WTC11 (cell line): Measurements from ENCODE around the gene CD8A. TPM values are rescaled to one million over a fixed set of nuclear protein-coding genes. Genes with fewer than 3 reads are reported as not detected.

Experiments
- ATAC-seq: fragments of 200-7000 bp; cut with Tn5 transposase; 2 replicates; pipeline ENCODE4 v1.10.0; 2021; ENCODE audit warnings: mild to moderate bottlenecking, moderate library complexity
- CTCF ChIA-PET: fragments of 300-600 bp; sonication (Branson Sonifier 250); formaldehyde crosslinking; loops from one replicate; lab custom pipeline; 2021; ENCODE audit warnings: antibody characterized with exemption; lab: Charles Lee
- POLR2A ChIA-PET: fragments of 350-600 bp; sonication (Branson Sonifier 250); formaldehyde crosslinking; loops from one replicate; lab custom pipeline; 2021; ENCODE audit warnings: antibody characterized with exemption; lab: Charles Lee
- DNase-seq: peaks from one replicate; pipeline ENCODE4 v3.0.0; 2021; ENCODE audit warnings: low spot score
- H3K27ac Mint-ChIP-seq: 2 replicates; pipeline ENCODE4 v1.8.0; 2021; ENCODE audit warnings: mixed read lengths
- H3K27me3 Mint-ChIP-seq: 2 replicates; pipeline ENCODE4 v1.8.0; 2021; ENCODE audit warnings: low read depth, mild to moderate bottlenecking, moderate library complexity, mixed read lengths
- H3K36me3 Mint-ChIP-seq: 2 replicates; pipeline ENCODE4 v1.8.0; 2021; ENCODE audit warnings: mixed read lengths
- H3K4me1 Mint-ChIP-seq: 2 replicates; pipeline ENCODE4 v1.8.0; 2022; ENCODE audit warnings: mixed read lengths
- H3K4me3 Mint-ChIP-seq: 2 replicates; pipeline ENCODE4 v1.8.0; 2021; ENCODE audit warnings: mild to moderate bottlenecking, moderate library complexity, mixed read lengths
- H3K9me3 Mint-ChIP-seq: 2 replicates; pipeline ENCODE4 v1.8.0; 2021; ENCODE audit warnings: mixed read lengths
- ATF2 ChIP-seq: sonication (generic); formaldehyde crosslinking; IDR thresholded peaks from 2 replicates; pipeline ENCODE4 v1.8.1; 2022; ENCODE audit warnings: low read depth, missing genetic modification reagents, borderline replicate concordance
- CBFB ChIP-seq: sonication (generic); formaldehyde crosslinking; IDR thresholded peaks from 2 replicates; pipeline ENCODE4 v1.8.1; 2022; ENCODE audit warnings: mild to moderate bottlenecking, low read depth, missing genetic modification reagents
- E2F4 ChIP-seq: sonication (generic); formaldehyde crosslinking; IDR thresholded peaks from 2 replicates; pipeline ENCODE4 v1.8.1; 2022; ENCODE audit warnings: low read depth, mild to moderate bottlenecking, moderate library complexity, missing genetic modification reagents, borderline replicate concordance
- ELF4 ChIP-seq: sonication (generic); formaldehyde crosslinking; IDR thresholded peaks from 2 replicates; pipeline ENCODE4 v1.8.1; 2022; ENCODE audit warnings: low read depth, mild to moderate bottlenecking, moderate library complexity, missing genetic modification reagents
- EMX1 ChIP-seq: fragments of 250-450 bp; sonication (Bioruptor Pico); IDR thresholded peaks from 2 replicates; pipeline ENCODE4 v1.8.0; 2021; ENCODE audit warnings: mild to moderate bottlenecking
- ETV6 ChIP-seq: sonication (generic); formaldehyde crosslinking; IDR thresholded peaks from 2 replicates; pipeline ENCODE4 v1.8.1; 2022; ENCODE audit warnings: mild to moderate bottlenecking, missing genetic modification reagents
- FOXJ3 ChIP-seq: sonication (generic); formaldehyde crosslinking; IDR thresholded peaks from 2 replicates; pipeline ENCODE4 v1.9.0; 2021; ENCODE audit warnings: missing genetic modification reagents, mild to moderate bottlenecking, borderline replicate concordance
- IRF2 ChIP-seq: sonication (generic); formaldehyde crosslinking; IDR thresholded peaks from 2 replicates; pipeline ENCODE4 v1.8.0; 2022; ENCODE audit warnings: low read depth, missing genetic modification reagents, borderline replicate concordance
- MXD4 ChIP-seq: fragments of 250-450 bp; sonication (Bioruptor Pico); IDR thresholded peaks from 2 replicates; pipeline ENCODE4 v1.8.0; 2021; ENCODE audit warnings: mild to moderate bottlenecking, moderate library complexity, borderline replicate concordance
- NFE2L1 ChIP-seq: sonication (generic); formaldehyde crosslinking; IDR thresholded peaks from 2 replicates; pipeline ENCODE4 v1.8.1; 2023; ENCODE audit warnings: missing genetic modification reagents
- NR3C1 ChIP-seq: sonication (generic); formaldehyde crosslinking; conservative IDR thresholded peaks from 2 replicates; pipeline ENCODE4 v1.8.1; 2023; ENCODE audit warnings: low read depth, mild to moderate bottlenecking, missing genetic modification reagents
- SP1 ChIP-seq: sonication (generic); formaldehyde crosslinking; conservative IDR thresholded peaks from 2 replicates; pipeline ENCODE4 v1.8.1; 2022; ENCODE audit warnings: missing genetic modification reagents
- USF1 ChIP-seq: sonication (generic); formaldehyde crosslinking; IDR thresholded peaks from 2 replicates; pipeline ENCODE4 v1.8.0; 2022; ENCODE audit warnings: mild to moderate bottlenecking, missing genetic modification reagents
- ZMAT4 ChIP-seq: fragments of 250-450 bp; sonication (Bioruptor Pico); IDR thresholded peaks from 2 replicates; pipeline ENCODE4 v1.9.0; 2021; ENCODE audit warnings: mild to moderate bottlenecking
- ZNF232 ChIP-seq: sonication (generic); formaldehyde crosslinking; IDR thresholded peaks from 2 replicates; pipeline ENCODE4 v1.8.0; 2022; ENCODE audit warnings: mild to moderate bottlenecking, missing genetic modification reagents
- ZNF532 ChIP-seq: fragments of 250-450 bp; sonication (Bioruptor Pico); IDR thresholded peaks from 2 replicates; pipeline ENCODE4 v1.9.0; 2021; ENCODE audit warnings: mild to moderate bottlenecking, borderline replicate concordance
- total RNA-seq: library from RNA; stranded (reverse); gene quantifications from 3 replicates; pipeline ENCODE4 v1.2.3, GENCODE V29; 2021
- TF ChIP-seq, protein P1 (sequence below): sonication (generic); formaldehyde crosslinking; IDR thresholded peaks from 2 replicates; pipeline ENCODE4 v1.8.1; 2022; ENCODE audit warnings: missing genetic modification reagents, borderline replicate concordance
- TF ChIP-seq, protein P2 (sequence below): fragments of 200-600 bp; IDR thresholded peaks from 2 replicates; pipeline ENCODE4 v1.8.0; 2022; ENCODE audit warnings: antibody characterized with exemption

The CD8A gene
- total RNA-seq, 1 experiment from 2014 or later = 0.44 TPM

GRCh38 chr2:86764661-86765309 lies 25.9 kb downstream of the CD8A start:
- Mint-ChIP-seq H3K4me1 (peaks cover 5% of the 10 kb centered on the region), H3K9me3 (no peaks in the 10 kb centered on the region), H3K36me3 (peaks cover 29% of the 10 kb centered on the region), H3K4me3 (no peak overlapping the region), H3K27me3 (no peaks in the 10 kb centered on the region), H3K27ac (peak overlapping the region; percentile 77)
- TF ChIP-seq ZNF232 (CRISPR knock-in tag) (no peak), USF1 (CRISPR knock-in tag) (0 out of 2 replicates have a peak, but pooled peaks have one; percentile 26)
- TF ChIP-seq, protein P1, sequence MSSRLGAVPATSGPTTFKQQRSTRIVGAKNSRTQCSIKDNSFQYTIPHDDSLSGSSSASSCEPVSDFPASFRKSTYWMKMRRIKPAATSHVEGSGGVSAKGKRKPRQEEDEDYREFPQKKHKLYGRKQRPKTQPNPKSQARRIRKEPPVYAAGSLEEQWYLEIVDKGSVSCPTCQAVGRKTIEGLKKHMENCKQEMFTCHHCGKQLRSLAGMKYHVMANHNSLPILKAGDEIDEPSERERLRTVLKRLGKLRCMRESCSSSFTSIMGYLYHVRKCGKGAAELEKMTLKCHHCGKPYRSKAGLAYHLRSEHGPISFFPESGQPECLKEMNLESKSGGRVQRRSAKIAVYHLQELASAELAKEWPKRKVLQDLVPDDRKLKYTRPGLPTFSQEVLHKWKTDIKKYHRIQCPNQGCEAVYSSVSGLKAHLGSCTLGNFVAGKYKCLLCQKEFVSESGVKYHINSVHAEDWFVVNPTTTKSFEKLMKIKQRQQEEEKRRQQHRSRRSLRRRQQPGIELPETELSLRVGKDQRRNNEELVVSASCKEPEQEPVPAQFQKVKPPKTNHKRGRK = no peak
- TF ChIP-seq, protein P2, sequence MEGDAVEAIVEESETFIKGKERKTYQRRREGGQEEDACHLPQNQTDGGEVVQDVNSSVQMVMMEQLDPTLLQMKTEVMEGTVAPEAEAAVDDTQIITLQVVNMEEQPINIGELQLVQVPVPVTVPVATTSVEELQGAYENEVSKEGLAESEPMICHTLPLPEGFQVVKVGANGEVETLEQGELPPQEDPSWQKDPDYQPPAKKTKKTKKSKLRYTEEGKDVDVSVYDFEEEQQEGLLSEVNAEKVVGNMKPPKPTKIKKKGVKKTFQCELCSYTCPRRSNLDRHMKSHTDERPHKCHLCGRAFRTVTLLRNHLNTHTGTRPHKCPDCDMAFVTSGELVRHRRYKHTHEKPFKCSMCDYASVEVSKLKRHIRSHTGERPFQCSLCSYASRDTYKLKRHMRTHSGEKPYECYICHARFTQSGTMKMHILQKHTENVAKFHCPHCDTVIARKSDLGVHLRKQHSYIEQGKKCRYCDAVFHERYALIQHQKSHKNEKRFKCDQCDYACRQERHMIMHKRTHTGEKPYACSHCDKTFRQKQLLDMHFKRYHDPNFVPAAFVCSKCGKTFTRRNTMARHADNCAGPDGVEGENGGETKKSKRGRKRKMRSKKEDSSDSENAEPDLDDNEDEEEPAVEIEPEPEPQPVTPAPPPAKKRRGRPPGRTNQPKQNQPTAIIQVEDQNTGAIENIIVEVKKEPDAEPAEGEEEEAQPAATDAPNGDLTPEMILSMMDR = peak; percentile 38; the same call in 1 of the 2 replicates
- DNase-seq = no peak
- ATAC-seq = peak; percentile 75
- ChIA-PET POLR2A (no interaction called here), CTCF (interaction anchor here (1.0 to 2.0 kb wide), 2 partner anchors 8 to 43 kb away, joined by 3 to 4 read pairs; no protein-coding TSS in a partner anchor)

DNA sequence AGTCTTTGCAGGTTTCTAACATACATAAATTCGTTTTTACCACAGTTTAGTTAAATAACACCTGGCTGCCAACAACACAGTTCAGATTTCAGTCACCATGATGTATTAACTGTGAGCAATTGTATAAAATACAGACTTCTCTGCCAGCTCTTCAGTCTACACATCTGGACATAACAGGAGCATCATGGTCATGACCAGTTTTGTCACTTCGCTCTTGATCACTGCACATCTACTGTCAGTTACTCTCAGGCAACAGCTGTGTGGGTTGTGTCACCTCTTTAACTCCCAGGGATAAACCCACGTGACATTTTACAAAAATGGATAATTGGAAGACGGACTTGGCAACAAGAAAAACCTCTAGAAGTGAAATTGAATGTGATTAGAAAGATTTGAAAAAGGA lies 30.3 kb downstream of the CD8A start:
- no peaks in the 10 kb centered on the region for H3K9me3 Mint-ChIP-seq
- CTCF ChIA-PET = interaction anchor here (1.6 kb wide), 1 partner anchor 241 kb away, joined by 3 read pairs; no protein-coding TSS in a partner anchor
- H3K36me3 Mint-ChIP-seq = peaks cover 19% of the 10 kb centered on the region
- H3K4me3 Mint-ChIP-seq = no peak overlapping the region
- POLR2A ChIA-PET = no interaction called here
- no peaks in the 10 kb centered on the region for H3K27me3 Mint-ChIP-seq
- no peak overlapping the region for H3K27ac Mint-ChIP-seq
- H3K4me1 Mint-ChIP-seq = peaks cover 13% of the 10 kb centered on the region
- ATAC-seq (no peak), DNase-seq (no peak)
- TF ChIP-seq CBFB (CRISPR knock-in tag) (no peak), IRF2 (CRISPR knock-in tag) (no peak), ZMAT4 (CRISPR knock-in tag) (no peak), FOXJ3 (CRISPR knock-in tag) (no peak), USF1 (CRISPR knock-in tag) (no peak), EMX1 (CRISPR knock-in tag) (no peak), NR3C1 (no peak), SP1 (no peak)
- TF ChIP-seq, all 79 proteins: peak for 0

DNA sequence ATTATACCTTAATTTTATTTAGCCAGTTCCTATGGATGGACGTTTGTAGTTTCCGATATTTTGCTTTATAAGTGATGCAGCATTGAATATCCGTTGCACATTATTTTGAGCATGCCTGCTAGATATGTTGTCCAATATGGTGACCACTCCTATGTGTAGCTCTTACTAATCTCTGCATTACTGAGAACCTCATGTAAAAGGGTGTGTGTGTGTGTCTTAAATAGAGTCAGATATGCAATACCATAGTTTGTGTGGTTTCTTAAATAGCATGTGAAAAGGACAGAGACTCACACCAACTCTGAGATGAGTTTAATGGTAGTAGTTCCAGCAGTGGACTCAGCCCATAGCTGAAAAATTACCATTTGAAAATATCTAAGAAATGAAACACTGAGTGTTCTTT lies 32.3 kb downstream of the CD8A start:
- POLR2A ChIA-PET = no interaction called here
- peaks cover 8% of the 10 kb centered on the region; the same call in 1 of the 2 replicates for H3K4me1 Mint-ChIP-seq
- H3K4me3 Mint-ChIP-seq = no peak overlapping the region
- DNase-seq (no peak), ATAC-seq (no peak)
- no peaks in the 10 kb centered on the region for H3K9me3 Mint-ChIP-seq
- H3K27ac Mint-ChIP-seq = no peak overlapping the region
- CTCF ChIA-PET = no interaction called here
- H3K27me3 Mint-ChIP-seq = no peaks in the 10 kb centered on the region
- peaks cover 19% of the 10 kb centered on the region for H3K36me3 Mint-ChIP-seq
- TF ChIP-seq ATF2 (no peak), ELF4 (CRISPR knock-in tag) (no peak), E2F4 (CRISPR knock-in tag) (no peak), NFE2L1 (no peak), ZNF532 (CRISPR knock-in tag) (no peak), ZNF232 (CRISPR knock-in tag) (no peak), ETV6 (CRISPR knock-in tag) (no peak), MXD4 (CRISPR knock-in tag) (no peak), EMX1 (CRISPR knock-in tag) (no peak)
